ENCODE data around the gene BNIP5.

BNIP5 gene

DNA sequence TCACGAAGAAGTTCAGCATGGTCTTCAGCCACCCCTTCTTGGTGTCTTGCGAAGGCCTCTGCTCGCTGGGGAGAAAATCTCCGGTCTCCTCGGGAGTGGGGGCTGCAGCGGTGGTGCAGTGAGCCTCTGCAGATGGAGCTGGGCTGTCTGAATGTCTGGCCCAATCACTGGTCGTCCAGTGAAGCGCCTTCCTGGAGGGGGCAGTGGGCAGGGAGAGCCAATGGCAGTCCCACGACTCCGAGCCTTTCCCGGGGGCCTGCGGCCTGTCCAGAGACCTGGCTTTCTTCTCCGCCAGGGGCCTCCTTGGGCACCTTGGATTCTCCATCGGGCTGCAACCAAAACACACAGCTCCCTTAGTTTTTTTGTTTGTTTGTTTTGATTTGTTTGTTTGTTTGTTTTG is 6.3 kb downstream of the BNIP5 start (continued):
- no peak for TF ChIP-seq YY2 (tag by site-specific recombination; IDR thresholded peaks at IDR 0.05)

DNA sequence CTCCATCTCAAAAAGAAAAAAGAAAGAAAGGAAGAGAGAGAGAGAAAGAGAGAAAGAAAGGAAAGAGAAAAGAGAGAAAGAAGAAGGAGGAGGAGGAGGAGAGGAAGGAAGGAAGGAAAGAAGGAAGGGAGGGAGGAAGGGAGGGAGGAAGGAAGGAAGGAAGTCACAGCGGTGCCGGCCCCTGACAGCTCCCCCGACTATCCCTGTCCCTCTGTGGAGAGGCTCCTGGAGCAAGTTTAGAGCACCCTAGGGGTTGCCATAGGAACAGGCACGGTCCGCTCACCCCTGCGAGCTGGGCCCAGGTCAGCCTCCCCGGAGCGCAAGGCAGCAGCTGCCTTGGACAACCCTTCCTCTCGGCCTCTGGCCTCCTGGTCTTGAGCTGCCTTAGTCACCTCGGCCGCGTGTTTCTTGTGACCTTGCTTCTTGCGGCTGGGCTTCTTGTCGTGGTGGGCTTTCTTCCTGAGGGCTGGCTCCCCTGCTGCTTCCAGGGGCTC is 6.8 kb downstream of the BNIP5 start:
- Histone ChIP-seq H3K4me3 (ENCODE audit: low read depth, low read length) (no peak overlapping the region), H3K36me3 (ENCODE audit: control insufficient read depth in 2 of 2, insufficient read depth in 1 of 2, low read length in 2 of 2) (no peaks in the 10 kb centered on the region), H3K27ac (ENCODE audit: extremely low read depth, low read depth, low read length) (no peak overlapping the region), H3K9me3 (ENCODE audit: control insufficient read depth, insufficient read depth, low read depth, low read length) (no peaks in the 10 kb centered on the region), H3K4me1 (ENCODE audit: control insufficient read depth, insufficient read depth, low read length) (peaks cover 3% of the 10 kb centered on the region)
- TF ChIP-seq ZNF366 (tag by site-specific recombination; conservative IDR thresholded peaks at IDR 0.05) (peak; percentile 81), PRDM1 (tag by site-specific recombination; IDR thresholded peaks at IDR 0.05) (0 out of 2 replicates have a peak, but pooled peaks have one; percentile 16), ZNF792 (tag by site-specific recombination; IDR thresholded peaks at IDR 0.05) (no peak)
- CTCF ChIA-PET, result interaction anchor here (0.6 to 1.5 kb wide), 3 partner anchors 27 to 401 kb away, joined by 4 read pairs; no protein-coding TSS in a partner anchor
- POLR2A ChIA-PET, result no interaction called here

DNA sequence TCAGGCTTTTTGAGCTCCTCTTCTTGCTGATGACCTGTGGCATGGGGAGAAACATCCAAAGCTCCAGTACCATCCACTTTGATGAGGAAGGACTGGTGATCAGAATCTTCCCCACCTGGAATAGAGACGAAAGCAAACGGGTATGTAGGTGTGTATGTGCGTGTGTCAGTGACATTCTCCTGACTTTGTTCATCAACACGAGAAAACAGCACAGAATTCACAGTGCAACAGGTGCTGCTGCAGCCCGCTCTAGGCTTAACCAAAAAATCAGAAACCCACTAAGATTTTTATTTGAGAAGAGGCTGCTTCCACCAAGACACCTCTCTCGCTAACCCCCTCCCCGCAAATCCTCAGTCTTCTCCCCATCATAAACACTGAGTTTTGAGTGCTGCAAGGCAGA is 8.1 kb downstream of the BNIP5 start:
- no peaks in the 10 kb centered on the region for H3K9me3 ChIP-seq (ENCODE audit: control insufficient read depth, insufficient read depth, low read depth, low read length)
- ChIA-PET CTCF (interaction anchor here (0.7 to 6.3 kb wide), 5 partner anchors 12 to 168 kb away, joined by 3 to 40 read pairs (median 4); no protein-coding TSS in a partner anchor), POLR2A (no interaction called here)
- no peak overlapping the region for H3K4me3 ChIP-seq (ENCODE audit: low read depth, low read length)
- no peaks in the 10 kb centered on the region for H3K36me3 ChIP-seq (ENCODE audit: control insufficient read depth in 2 of 2, insufficient read depth in 1 of 2, low read length in 2 of 2)
- H3K27ac ChIP-seq (ENCODE audit: extremely low read depth, low read depth, low read length), result no peak overlapping the region
- TF ChIP-seq, protein P1, sequence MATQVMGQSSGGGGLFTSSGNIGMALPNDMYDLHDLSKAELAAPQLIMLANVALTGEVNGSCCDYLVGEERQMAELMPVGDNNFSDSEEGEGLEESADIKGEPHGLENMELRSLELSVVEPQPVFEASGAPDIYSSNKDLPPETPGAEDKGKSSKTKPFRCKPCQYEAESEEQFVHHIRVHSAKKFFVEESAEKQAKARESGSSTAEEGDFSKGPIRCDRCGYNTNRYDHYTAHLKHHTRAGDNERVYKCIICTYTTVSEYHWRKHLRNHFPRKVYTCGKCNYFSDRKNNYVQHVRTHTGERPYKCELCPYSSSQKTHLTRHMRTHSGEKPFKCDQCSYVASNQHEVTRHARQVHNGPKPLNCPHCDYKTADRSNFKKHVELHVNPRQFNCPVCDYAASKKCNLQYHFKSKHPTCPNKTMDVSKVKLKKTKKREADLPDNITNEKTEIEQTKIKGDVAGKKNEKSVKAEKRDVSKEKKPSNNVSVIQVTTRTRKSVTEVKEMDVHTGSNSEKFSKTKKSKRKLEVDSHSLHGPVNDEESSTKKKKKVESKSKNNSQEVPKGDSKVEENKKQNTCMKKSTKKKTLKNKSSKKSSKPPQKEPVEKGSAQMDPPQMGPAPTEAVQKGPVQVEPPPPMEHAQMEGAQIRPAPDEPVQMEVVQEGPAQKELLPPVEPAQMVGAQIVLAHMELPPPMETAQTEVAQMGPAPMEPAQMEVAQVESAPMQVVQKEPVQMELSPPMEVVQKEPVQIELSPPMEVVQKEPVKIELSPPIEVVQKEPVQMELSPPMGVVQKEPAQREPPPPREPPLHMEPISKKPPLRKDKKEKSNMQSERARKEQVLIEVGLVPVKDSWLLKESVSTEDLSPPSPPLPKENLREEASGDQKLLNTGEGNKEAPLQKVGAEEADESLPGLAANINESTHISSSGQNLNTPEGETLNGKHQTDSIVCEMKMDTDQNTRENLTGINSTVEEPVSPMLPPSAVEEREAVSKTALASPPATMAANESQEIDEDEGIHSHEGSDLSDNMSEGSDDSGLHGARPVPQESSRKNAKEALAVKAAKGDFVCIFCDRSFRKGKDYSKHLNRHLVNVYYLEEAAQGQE (tag by site-specific recombination; IDR thresholded peaks at IDR 0.05), result no peak
- TF ChIP-seq SCRT2 (tag by site-specific recombination; IDR thresholded peaks at IDR 0.05) (peak; percentile 94), SCRT1 (tag by site-specific recombination; IDR thresholded peaks at IDR 0.05; ENCODE audit: borderline replicate concordance) (peak; percentile 76)
- H3K4me1 ChIP-seq (ENCODE audit: control insufficient read depth, insufficient read depth, low read length), result no peaks in the 10 kb centered on the region

DNA sequence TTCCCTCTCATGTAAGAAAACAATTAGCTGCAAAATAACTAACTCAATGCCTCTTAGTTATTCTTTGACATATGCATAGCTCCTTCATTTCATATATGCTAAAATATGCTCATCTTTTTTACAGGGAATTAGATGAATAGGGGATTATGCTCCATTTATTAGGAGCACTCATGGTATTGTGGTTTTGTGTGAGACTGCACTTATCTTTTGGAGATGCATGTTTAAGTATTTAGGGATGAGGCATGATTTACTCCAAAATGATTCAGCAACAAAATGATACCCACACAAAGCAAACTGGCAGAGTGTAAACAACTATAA is 8.8 kb downstream of the BNIP5 start:
- no peaks in the 10 kb centered on the region for H3K4me1 ChIP-seq (ENCODE audit: control insufficient read depth, insufficient read depth, low read length)
- ChIA-PET CTCF (interaction anchor here (0.7 to 6.3 kb wide), 4 partner anchors 13 to 167 kb away, joined by 3 to 40 read pairs (median 3); no protein-coding TSS in a partner anchor), POLR2A (interaction anchor here (0.7 kb wide), 1 partner anchor 44 kb away, joined by 3 read pairs; no protein-coding TSS in a partner anchor)
- H3K4me3 ChIP-seq (ENCODE audit: low read depth, low read length), result no peak overlapping the region
- no peaks in the 10 kb centered on the region for H3K36me3 ChIP-seq (ENCODE audit: control insufficient read depth in 2 of 2, insufficient read depth in 1 of 2, low read length in 2 of 2)
- no peaks in the 10 kb centered on the region for H3K9me3 ChIP-seq (ENCODE audit: control insufficient read depth, insufficient read depth, low read depth, low read length)
- no peak overlapping the region for H3K27ac ChIP-seq (ENCODE audit: extremely low read depth, low read depth, low read length)
- no peak for TF ChIP-seq ZNF610 (tag by site-specific recombination; IDR thresholded peaks at IDR 0.05; ENCODE audit: borderline replicate concordance)
- TF ChIP-seq ZNF777 (tag by site-specific recombination; IDR thresholded peaks at IDR 0.05; ENCODE audit: borderline replicate concordance), result no peak
- TF ChIP-seq ZNF341 (tag by site-specific recombination; IDR thresholded peaks at IDR 0.05; ENCODE audit: low read depth), result no peak
- TF ChIP-seq, protein P2, sequence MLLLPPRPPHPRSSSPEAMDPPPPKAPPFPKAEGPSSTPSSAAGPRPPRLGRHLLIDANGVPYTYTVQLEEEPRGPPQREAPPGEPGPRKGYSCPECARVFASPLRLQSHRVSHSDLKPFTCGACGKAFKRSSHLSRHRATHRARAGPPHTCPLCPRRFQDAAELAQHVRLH (tag by site-specific recombination; IDR thresholded peaks at IDR 0.05), result no peak
- TF ChIP-seq ZNF335 (tag by site-specific recombination; conservative IDR thresholded peaks at IDR 0.05), result no peak
- TF ChIP-seq, protein P3, sequence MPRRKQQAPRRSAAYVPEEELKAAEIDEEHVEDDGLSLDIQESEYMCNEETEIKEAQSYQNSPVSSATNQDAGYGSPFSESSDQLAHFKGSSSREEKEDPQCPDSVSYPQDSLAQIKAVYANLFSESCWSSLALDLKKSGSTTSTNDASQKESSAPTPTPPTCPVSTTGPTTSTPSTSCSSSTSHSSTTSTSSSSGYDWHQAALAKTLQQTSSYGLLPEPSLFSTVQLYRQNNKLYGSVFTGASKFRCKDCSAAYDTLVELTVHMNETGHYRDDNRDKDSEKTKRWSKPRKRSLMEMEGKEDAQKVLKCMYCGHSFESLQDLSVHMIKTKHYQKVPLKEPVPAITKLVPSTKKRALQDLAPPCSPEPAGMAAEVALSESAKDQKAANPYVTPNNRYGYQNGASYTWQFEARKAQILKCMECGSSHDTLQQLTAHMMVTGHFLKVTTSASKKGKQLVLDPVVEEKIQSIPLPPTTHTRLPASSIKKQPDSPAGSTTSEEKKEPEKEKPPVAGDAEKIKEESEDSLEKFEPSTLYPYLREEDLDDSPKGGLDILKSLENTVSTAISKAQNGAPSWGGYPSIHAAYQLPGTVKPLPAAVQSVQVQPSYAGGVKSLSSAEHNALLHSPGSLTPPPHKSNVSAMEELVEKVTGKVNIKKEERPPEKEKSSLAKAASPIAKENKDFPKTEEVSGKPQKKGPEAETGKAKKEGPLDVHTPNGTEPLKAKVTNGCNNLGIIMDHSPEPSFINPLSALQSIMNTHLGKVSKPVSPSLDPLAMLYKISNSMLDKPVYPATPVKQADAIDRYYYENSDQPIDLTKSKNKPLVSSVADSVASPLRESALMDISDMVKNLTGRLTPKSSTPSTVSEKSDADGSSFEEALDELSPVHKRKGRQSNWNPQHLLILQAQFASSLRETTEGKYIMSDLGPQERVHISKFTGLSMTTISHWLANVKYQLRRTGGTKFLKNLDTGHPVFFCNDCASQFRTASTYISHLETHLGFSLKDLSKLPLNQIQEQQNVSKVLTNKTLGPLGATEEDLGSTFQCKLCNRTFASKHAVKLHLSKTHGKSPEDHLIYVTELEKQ (tag by site-specific recombination; IDR thresholded peaks at IDR 0.05; ENCODE audit: borderline replicate concordance), result no peak
- TF ChIP-seq, protein P4, sequence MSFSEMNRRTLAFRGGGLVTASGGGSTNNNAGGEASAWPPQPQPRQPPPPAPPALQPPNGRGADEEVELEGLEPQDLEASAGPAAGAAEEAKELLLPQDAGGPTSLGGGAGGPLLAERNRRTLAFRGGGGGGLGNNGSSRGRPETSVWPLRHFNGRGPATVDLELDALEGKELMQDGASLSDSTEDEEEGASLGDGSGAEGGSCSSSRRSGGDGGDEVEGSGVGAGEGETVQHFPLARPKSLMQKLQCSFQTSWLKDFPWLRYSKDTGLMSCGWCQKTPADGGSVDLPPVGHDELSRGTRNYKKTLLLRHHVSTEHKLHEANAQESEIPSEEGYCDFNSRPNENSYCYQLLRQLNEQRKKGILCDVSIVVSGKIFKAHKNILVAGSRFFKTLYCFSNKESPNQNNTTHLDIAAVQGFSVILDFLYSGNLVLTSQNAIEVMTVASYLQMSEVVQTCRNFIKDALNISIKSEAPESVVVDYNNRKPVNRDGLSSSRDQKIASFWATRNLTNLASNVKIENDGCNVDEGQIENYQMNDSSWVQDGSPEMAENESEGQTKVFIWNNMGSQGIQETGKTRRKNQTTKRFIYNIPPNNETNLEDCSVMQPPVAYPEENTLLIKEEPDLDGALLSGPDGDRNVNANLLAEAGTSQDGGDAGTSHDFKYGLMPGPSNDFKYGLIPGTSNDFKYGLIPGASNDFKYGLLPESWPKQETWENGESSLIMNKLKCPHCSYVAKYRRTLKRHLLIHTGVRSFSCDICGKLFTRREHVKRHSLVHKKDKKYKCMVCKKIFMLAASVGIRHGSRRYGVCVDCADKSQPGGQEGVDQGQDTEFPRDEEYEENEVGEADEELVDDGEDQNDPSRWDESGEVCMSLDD (tag by site-specific recombination; IDR thresholded peaks at IDR 0.05), result no peak
- TF ChIP-seq ZNF626 (tag by site-specific recombination; IDR thresholded peaks at IDR 0.05), result no peak
- TF ChIP-seq ZNF654 (tag by site-specific recombination; IDR thresholded peaks at IDR 0.05; ENCODE audit: low read depth), result no peak
- no peak for TF ChIP-seq HOXC10 (CRISPR knock-in tag; IDR thresholded peaks at IDR 0.05)
- TF ChIP-seq, protein P5, sequence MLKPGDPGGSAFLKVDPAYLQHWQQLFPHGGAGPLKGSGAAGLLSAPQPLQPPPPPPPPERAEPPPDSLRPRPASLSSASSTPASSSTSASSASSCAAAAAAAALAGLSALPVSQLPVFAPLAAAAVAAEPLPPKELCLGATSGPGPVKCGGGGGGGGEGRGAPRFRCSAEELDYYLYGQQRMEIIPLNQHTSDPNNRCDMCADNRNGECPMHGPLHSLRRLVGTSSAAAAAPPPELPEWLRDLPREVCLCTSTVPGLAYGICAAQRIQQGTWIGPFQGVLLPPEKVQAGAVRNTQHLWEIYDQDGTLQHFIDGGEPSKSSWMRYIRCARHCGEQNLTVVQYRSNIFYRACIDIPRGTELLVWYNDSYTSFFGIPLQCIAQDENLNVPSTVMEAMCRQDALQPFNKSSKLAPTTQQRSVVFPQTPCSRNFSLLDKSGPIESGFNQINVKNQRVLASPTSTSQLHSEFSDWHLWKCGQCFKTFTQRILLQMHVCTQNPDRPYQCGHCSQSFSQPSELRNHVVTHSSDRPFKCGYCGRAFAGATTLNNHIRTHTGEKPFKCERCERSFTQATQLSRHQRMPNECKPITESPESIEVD (tag by site-specific recombination; IDR thresholded peaks at IDR 0.05), result no peak
